ENCODE results near the gene L3MBTL4. TPM values are rescaled to one million over a fixed set of nuclear protein-coding genes. Genes with fewer than 3 reads are reported as not detected.

Gene L3MBTL4
- total RNA-seq, 1 experiment from 2014 or later = not detected

- no peak overlapping the region for H2AFZ ChIP-seq
- no peak overlapping the region for H3K4me3 ChIP-seq
- BruUV-seq (replicated peaks) = no TSS peak
- no peaks in the 10 kb centered on the region for H3K9me2 ChIP-seq (ENCODE audit: insufficient read depth)
- H3K4me2 ChIP-seq = no peak overlapping the region
- TF ChIP-seq EZH2 (IDR thresholded peaks at IDR 0.05; ENCODE audit: low read depth) (no peak), CTCF (conservative IDR thresholded peaks at IDR 0.05) (no peak)
- H3K4me1 ChIP-seq (replicated peaks; ENCODE audit: insufficient read depth) = no peaks in the 10 kb centered on the region
- no peaks in the 10 kb centered on the region for H3F3A ChIP-seq (ENCODE audit: insufficient read depth, low read depth)
- no peak overlapping the region for H3K27ac ChIP-seq
- no peaks in the 10 kb centered on the region for H3K79me2 ChIP-seq (ENCODE audit: low read depth)
- intact Hi-C loops (cut with micrococcal nuclease; ENCODE audit: unreplicated experiment) = no loop called here
- DNase-seq = no peak
- peaks cover 66% of the 10 kb centered on the region for H3K27me3 ChIP-seq (ENCODE audit: insufficient read depth, low read depth)
- H3K36me3 ChIP-seq (ENCODE audit: low read depth) = no peaks in the 10 kb centered on the region
- POLR2A ChIA-PET (ENCODE audit: unreplicated experiment) = no interaction called here
- no peaks in the 10 kb centered on the region for H3K9me3 ChIP-seq (ENCODE audit: insufficient read depth, low read depth)
- CTCF ChIA-PET = no interaction called here
- H4K20me1 ChIP-seq (ENCODE audit: insufficient read depth) = no peaks in the 10 kb centered on the region; the same call in 1 of the 2 replicates
Observed at GRCh38 chr18:6022845-6023244, 391.9 kb downstream of the L3MBTL4 start.

GRCh38 chr18:6022074-6022444 lies 392.7 kb downstream of the L3MBTL4 start:
- POLR2A ChIA-PET (ENCODE audit: unreplicated experiment) = no interaction called here
- CTCF ChIA-PET = no interaction called here

GRCh38 chr18:6021306-6022073 lies 393.2 kb downstream of the L3MBTL4 start:
- H3K4me1 ChIP-seq (replicated peaks; ENCODE audit: insufficient read depth) = no peaks in the 10 kb centered on the region
- H3K36me3 ChIP-seq (ENCODE audit: low read depth) = no peaks in the 10 kb centered on the region
- no peak overlapping the region for H3K4me3 ChIP-seq
- BruUV-seq (replicated peaks) = no TSS peak
- no peak overlapping the region for H2AFZ ChIP-seq
- no peak overlapping the region for H3K4me2 ChIP-seq
- H3K27ac ChIP-seq = no peak overlapping the region
- no peaks in the 10 kb centered on the region; the same call in 1 of the 2 replicates for H4K20me1 ChIP-seq (ENCODE audit: insufficient read depth)
- no peaks in the 10 kb centered on the region for H3K79me2 ChIP-seq (ENCODE audit: low read depth)
- intact Hi-C loops (cut with micrococcal nuclease; ENCODE audit: unreplicated experiment) = no loop called here
- no peak for TF ChIP-seq EZH2 (IDR thresholded peaks at IDR 0.05; ENCODE audit: low read depth)
- DNase-seq = no peak
- ChIA-PET CTCF (no interaction called here), POLR2A (ENCODE audit: unreplicated experiment) (no interaction called here)
- peaks cover 77% of the 10 kb centered on the region for H3K27me3 ChIP-seq (ENCODE audit: insufficient read depth, low read depth)
- H3F3A ChIP-seq (ENCODE audit: insufficient read depth, low read depth) = no peaks in the 10 kb centered on the region
- no peaks in the 10 kb centered on the region for H3K9me3 ChIP-seq (ENCODE audit: insufficient read depth, low read depth)
- no peaks in the 10 kb centered on the region for H3K9me2 ChIP-seq (ENCODE audit: insufficient read depth)

More at GRCh38 chr18:6022074-6022444, 392.7 kb downstream of the L3MBTL4 start:
- DNase-seq = no peak
- no peaks in the 10 kb centered on the region for H3K79me2 ChIP-seq (ENCODE audit: low read depth)
- no TSS peak for BruUV-seq (replicated peaks)
- no peaks in the 10 kb centered on the region for H3K9me2 ChIP-seq (ENCODE audit: insufficient read depth)
- no peaks in the 10 kb centered on the region for H3K9me3 ChIP-seq (ENCODE audit: insufficient read depth, low read depth)
- H2AFZ ChIP-seq = no peak overlapping the region
- H3F3A ChIP-seq (ENCODE audit: insufficient read depth, low read depth) = no peaks in the 10 kb centered on the region
- peaks cover 74% of the 10 kb centered on the region for H3K27me3 ChIP-seq (ENCODE audit: insufficient read depth, low read depth)
- H3K4me2 ChIP-seq = no peak overlapping the region
- H3K27ac ChIP-seq = no peak overlapping the region
- no peaks in the 10 kb centered on the region for H3K36me3 ChIP-seq (ENCODE audit: low read depth)
- no peak overlapping the region for H3K4me3 ChIP-seq
- no peaks in the 10 kb centered on the region for H3K4me1 ChIP-seq (replicated peaks; ENCODE audit: insufficient read depth)
- TF ChIP-seq CTCF (conservative IDR thresholded peaks at IDR 0.05) (no peak), EZH2 (IDR thresholded peaks at IDR 0.05; ENCODE audit: low read depth) (no peak)
- intact Hi-C loops (cut with micrococcal nuclease; ENCODE audit: unreplicated experiment) = no loop called here
- no peaks in the 10 kb centered on the region; the same call in 1 of the 2 replicates for H4K20me1 ChIP-seq (ENCODE audit: insufficient read depth)
